ENCODE measurements around the gene RHOBTB1.
"Not testable (repeated sequence)": the region's sequence is repeated elsewhere in the genome, so short reads cannot be mapped to it uniquely, and the experiment has no call there.

Gene RHOBTB1

GRCh38 chr10:60910543-60910942 is 33.4 kb downstream of the RHOBTB1 start:
- in situ Hi-C loops (cut with HindIII; ENCODE audit: low sequenced_read_pairs): no loop called here

- in situ Hi-C loops (cut with HindIII; ENCODE audit: low sequenced_read_pairs): no loop called here
Observed at GRCh38 chr10:60908896-60909295, 35.1 kb downstream of the RHOBTB1 start.

- in situ Hi-C loops (cut with HindIII; ENCODE audit: low sequenced_read_pairs): no loop called here
Observed at GRCh38 chr10:60908031-60908430, 36.0 kb downstream of the RHOBTB1 start.

GRCh38 chr10:60907236-60907635 is 36.7 kb downstream of the RHOBTB1 start:
- in situ Hi-C loops (cut with HindIII; ENCODE audit: low sequenced_read_pairs): no loop called here

- in situ Hi-C loops (cut with HindIII; ENCODE audit: low sequenced_read_pairs): not testable (repeated sequence)
Observed at GRCh38 chr10:60906825-60907224, 37.2 kb downstream of the RHOBTB1 start.

GRCh38 chr10:60906411-60906810 is 37.6 kb downstream of the RHOBTB1 start:
- in situ Hi-C loops (cut with HindIII; ENCODE audit: low sequenced_read_pairs): no loop called here

- in situ Hi-C loops (cut with HindIII; ENCODE audit: low sequenced_read_pairs): no loop called here
Observed at GRCh38 chr10:60905580-60905979, 38.4 kb downstream of the RHOBTB1 start.

- in situ Hi-C loops (cut with HindIII; ENCODE audit: low sequenced_read_pairs): no loop called here
Observed at GRCh38 chr10:60903096-60903495, 40.9 kb downstream of the RHOBTB1 start.

- in situ Hi-C loops (cut with HindIII; ENCODE audit: low sequenced_read_pairs): no loop called here
Observed at GRCh38 chr10:60901561-60902235, 42.3 kb downstream of the RHOBTB1 start.

- in situ Hi-C loops (cut with HindIII; ENCODE audit: low sequenced_read_pairs): loop anchor here (5.0 kb wide), 1 partner anchor 107 kb away; no protein-coding TSS in a partner anchor
Observed at GRCh38 chr10:60899266-60899665, 44.7 kb downstream of the RHOBTB1 start.

GRCh38 chr10:60898321-60898720 is 45.7 kb downstream of the RHOBTB1 start:
- in situ Hi-C loops (cut with HindIII; ENCODE audit: low sequenced_read_pairs): loop anchor here (5.0 kb wide), 1 partner anchor 106 kb away; no protein-coding TSS in a partner anchor

GRCh38 chr10:60896810-60897209 is 47.2 kb downstream of the RHOBTB1 start:
- in situ Hi-C loops (cut with HindIII; ENCODE audit: low sequenced_read_pairs): loop anchor here (5.0 kb wide), 1 partner anchor 105 kb away; no protein-coding TSS in a partner anchor

GRCh38 chr10:60896033-60896432 is 48.0 kb downstream of the RHOBTB1 start:
- in situ Hi-C loops (cut with HindIII; ENCODE audit: low sequenced_read_pairs): loop anchor here (5.0 kb wide), 1 partner anchor 104 kb away; no protein-coding TSS in a partner anchor

- in situ Hi-C loops (cut with HindIII; ENCODE audit: low sequenced_read_pairs): loop anchor here (5.0 kb wide), 1 partner anchor 102 kb away; no protein-coding TSS in a partner anchor
Observed at GRCh38 chr10:60894786-60895185, 49.2 kb downstream of the RHOBTB1 start.

- in situ Hi-C loops (cut with HindIII; ENCODE audit: low sequenced_read_pairs): no loop called here
Observed at GRCh38 chr10:60893231-60893630, 50.8 kb downstream of the RHOBTB1 start.

- in situ Hi-C loops (cut with HindIII; ENCODE audit: low sequenced_read_pairs): no loop called here
Observed at GRCh38 chr10:60892571-60892970, 51.4 kb downstream of the RHOBTB1 start.

- in situ Hi-C loops (cut with HindIII; ENCODE audit: low sequenced_read_pairs): no loop called here
Observed at GRCh38 chr10:60890811-60891210, 53.2 kb downstream of the RHOBTB1 start.

- in situ Hi-C loops (cut with HindIII; ENCODE audit: low sequenced_read_pairs): no loop called here
Observed at GRCh38 chr10:60883187-60883586, 60.8 kb downstream of the RHOBTB1 start.

GRCh38 chr10:60878224-60878623 is 65.8 kb downstream of the RHOBTB1 start:
- in situ Hi-C loops (cut with HindIII; ENCODE audit: low sequenced_read_pairs): no loop called here

GRCh38 chr10:60877777-60878120 is 66.2 kb downstream of the RHOBTB1 start:
- in situ Hi-C loops (cut with HindIII; ENCODE audit: low sequenced_read_pairs): no loop called here

GRCh38 chr10:60877061-60877776 is 66.8 kb downstream of the RHOBTB1 start:
- in situ Hi-C loops (cut with HindIII; ENCODE audit: low sequenced_read_pairs): no loop called here

GRCh38 chr10:60873758-60874157 is 70.2 kb downstream of the RHOBTB1 start:
- in situ Hi-C loops (cut with HindIII; ENCODE audit: low sequenced_read_pairs): no loop called here

Data from endothelial cell of hepatic sinusoid (primary cell).